Panc1 (cell line): ENCODE measurements around the gene PHEX.

Source experiments
- POLR2AphosphoS5 ChIP-seq: IDR thresholded peaks from 2 replicates; pipeline ENCODE4 v1.6.1; 2012; ENCODE audit warnings: mild to moderate bottlenecking, low read depth, low read length, moderate library complexity
- SIN3A ChIP-seq: IDR thresholded peaks from 2 replicates; pipeline ENCODE4 v1.6.1; 2012; ENCODE audit warnings: low read depth, mild to moderate bottlenecking, low read length, moderate library complexity, borderline replicate concordance; ENCODE audit not compliant: insufficient read depth
- TCF7L2 ChIP-seq: IDR thresholded peaks from 2 replicates; pipeline ENCODE4 v1.6.1; 2011; ENCODE audit warnings: mild to moderate bottlenecking, low read depth, low read length, inconsistent platforms
- TF ChIP-seq, protein P1 (sequence below): fragments of 450-650 bp; IDR thresholded peaks from 2 replicates; pipeline ENCODE4 v1.5.1; 2017; ENCODE audit warnings: mild to moderate bottlenecking
- TF ChIP-seq, protein P2 (sequence below), 2 experiments: IDR thresholded peaks; 2 replicates each; pipeline ENCODE4 v1.6.1; 2011 to 2012; ENCODE audit warnings: low read depth in 2 of 2, control low read depth in 1 of 2, low read length in 1 of 2, mild to moderate bottlenecking in 1 of 2, moderate library complexity in 1 of 2; ENCODE audit not compliant: insufficient read depth in 1 of 2

GRCh38 chrX:22124098-22124497 lies 92.0 kb downstream of the PHEX start:
- TF ChIP-seq, protein P1, sequence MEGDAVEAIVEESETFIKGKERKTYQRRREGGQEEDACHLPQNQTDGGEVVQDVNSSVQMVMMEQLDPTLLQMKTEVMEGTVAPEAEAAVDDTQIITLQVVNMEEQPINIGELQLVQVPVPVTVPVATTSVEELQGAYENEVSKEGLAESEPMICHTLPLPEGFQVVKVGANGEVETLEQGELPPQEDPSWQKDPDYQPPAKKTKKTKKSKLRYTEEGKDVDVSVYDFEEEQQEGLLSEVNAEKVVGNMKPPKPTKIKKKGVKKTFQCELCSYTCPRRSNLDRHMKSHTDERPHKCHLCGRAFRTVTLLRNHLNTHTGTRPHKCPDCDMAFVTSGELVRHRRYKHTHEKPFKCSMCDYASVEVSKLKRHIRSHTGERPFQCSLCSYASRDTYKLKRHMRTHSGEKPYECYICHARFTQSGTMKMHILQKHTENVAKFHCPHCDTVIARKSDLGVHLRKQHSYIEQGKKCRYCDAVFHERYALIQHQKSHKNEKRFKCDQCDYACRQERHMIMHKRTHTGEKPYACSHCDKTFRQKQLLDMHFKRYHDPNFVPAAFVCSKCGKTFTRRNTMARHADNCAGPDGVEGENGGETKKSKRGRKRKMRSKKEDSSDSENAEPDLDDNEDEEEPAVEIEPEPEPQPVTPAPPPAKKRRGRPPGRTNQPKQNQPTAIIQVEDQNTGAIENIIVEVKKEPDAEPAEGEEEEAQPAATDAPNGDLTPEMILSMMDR = no peak
- TF ChIP-seq, protein P2, sequence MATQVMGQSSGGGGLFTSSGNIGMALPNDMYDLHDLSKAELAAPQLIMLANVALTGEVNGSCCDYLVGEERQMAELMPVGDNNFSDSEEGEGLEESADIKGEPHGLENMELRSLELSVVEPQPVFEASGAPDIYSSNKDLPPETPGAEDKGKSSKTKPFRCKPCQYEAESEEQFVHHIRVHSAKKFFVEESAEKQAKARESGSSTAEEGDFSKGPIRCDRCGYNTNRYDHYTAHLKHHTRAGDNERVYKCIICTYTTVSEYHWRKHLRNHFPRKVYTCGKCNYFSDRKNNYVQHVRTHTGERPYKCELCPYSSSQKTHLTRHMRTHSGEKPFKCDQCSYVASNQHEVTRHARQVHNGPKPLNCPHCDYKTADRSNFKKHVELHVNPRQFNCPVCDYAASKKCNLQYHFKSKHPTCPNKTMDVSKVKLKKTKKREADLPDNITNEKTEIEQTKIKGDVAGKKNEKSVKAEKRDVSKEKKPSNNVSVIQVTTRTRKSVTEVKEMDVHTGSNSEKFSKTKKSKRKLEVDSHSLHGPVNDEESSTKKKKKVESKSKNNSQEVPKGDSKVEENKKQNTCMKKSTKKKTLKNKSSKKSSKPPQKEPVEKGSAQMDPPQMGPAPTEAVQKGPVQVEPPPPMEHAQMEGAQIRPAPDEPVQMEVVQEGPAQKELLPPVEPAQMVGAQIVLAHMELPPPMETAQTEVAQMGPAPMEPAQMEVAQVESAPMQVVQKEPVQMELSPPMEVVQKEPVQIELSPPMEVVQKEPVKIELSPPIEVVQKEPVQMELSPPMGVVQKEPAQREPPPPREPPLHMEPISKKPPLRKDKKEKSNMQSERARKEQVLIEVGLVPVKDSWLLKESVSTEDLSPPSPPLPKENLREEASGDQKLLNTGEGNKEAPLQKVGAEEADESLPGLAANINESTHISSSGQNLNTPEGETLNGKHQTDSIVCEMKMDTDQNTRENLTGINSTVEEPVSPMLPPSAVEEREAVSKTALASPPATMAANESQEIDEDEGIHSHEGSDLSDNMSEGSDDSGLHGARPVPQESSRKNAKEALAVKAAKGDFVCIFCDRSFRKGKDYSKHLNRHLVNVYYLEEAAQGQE (IDR thresholded peaks at IDR 0.05; ENCODE audit: insufficient read depth in 1 of 2, low read depth in 2 of 2, low read length in 1 of 2) = no peak
- TF ChIP-seq SIN3A (no peak), POLR2AphosphoS5 (no peak), TCF7L2 (no peak)
